GM21367 (cell line): ENCODE measurements around the gene USP17L29.
"Not testable (repeated sequence)": the region's sequence is repeated elsewhere in the genome, so short reads cannot be mapped to it uniquely, and the experiment has no call there.

ENCODE experiments used
- ATAC-seq: cut with Tn5 transposase; IDR thresholded peaks from one replicate; pipeline ENCODE4 v1.9.1; 2021; ENCODE audit not compliant: unreplicated experiment

USP17L29 gene

GRCh38 chr4:9353338-9353737, at the start of gene USP17L29:
USP17L29 (plus strand) TSS chr4:9353638; CDS start chr4:9353638, 0 bp downstream.
- not testable (repeated sequence) for ATAC-seq

GRCh38 chr4:9324191-9324590, 29.2 kb upstream of the USP17L29 start:
- ATAC-seq, result not testable (repeated sequence)

GRCh38 chr4:9324865-9325264, 28.6 kb upstream of the USP17L29 start, which contains the start of gene USP17L24:
USP17L24 (plus strand) TSS chr4:9325165; CDS start chr4:9325165, 0 bp downstream.
- ATAC-seq, result not testable (repeated sequence)

- ATAC-seq, result not testable (repeated sequence)
Measured at GRCh38 chr4:9329611-9330010, 23.8 kb upstream of the USP17L29 start, which contains the start of gene USP17L25. USP17L25 (plus strand) TSS chr4:9329911; CDS start chr4:9329911, 0 bp downstream.

DNA sequence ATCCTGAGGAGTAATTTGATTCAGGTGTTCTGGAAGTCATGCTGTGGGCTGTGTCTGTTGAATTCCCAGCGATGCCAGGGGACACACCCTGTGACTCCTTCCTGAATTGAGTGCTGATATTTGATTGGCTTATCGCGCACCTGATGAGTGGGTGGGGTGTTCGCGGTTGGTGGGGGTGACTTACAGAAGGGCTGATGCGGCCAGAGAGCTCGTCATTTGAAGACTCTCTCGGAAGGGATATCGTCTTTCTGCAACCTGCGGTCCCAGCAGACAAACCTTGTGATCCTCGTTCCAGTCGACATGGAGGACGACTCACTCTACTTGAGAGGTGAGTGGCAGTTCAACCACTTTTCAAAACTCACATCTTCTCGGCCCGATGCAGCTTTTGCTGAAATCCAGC, 19.1 kb upstream of the USP17L29 start, which contains the start of gene USP17L26:
TSS of gene USP17L26 (plus strand) at position 301 of the 400 bp plus-strand sequence. CDS start at position 301, 0 bp downstream.
- ATAC-seq, result not testable (repeated sequence)

DNA sequence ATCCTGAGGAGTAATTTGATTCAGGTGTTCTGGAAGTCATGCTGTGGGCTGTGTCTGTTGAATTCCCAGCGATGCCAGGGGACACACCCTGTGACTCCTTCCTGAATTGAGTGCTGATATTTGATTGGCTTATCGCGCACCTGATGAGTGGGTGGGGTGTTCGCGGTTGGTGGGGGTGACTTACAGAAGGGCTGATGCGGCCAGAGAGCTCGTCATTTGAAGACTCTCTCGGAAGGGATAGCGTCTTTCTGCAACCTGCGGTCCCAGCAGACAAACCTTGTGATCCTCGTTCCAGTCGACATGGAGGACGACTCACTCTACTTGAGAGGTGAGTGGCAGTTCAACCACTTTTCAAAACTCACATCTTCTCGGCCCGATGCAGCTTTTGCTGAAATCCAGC, 14.3 kb upstream of the USP17L29 start, which contains the start of gene USP17L5:
TSS of gene USP17L5 (plus strand) at position 301 of the 400 bp plus-strand sequence. CDS start at position 301, 0 bp downstream.
- ATAC-seq, result not testable (repeated sequence)

- ATAC-seq, result not testable (repeated sequence)
Measured at GRCh38 chr4:9343848-9344247, 9.6 kb upstream of the USP17L29 start, which contains the start of gene USP17L27. USP17L27 (plus strand) TSS chr4:9344148; CDS start chr4:9344148, 0 bp downstream.

GRCh38 chr4:9348593-9348992, 4.8 kb upstream of the USP17L29 start, which contains the start of gene USP17L28:
USP17L28 (plus strand) TSS chr4:9348893; CDS start chr4:9348893, 0 bp downstream.
- not testable (repeated sequence) for ATAC-seq

DNA sequence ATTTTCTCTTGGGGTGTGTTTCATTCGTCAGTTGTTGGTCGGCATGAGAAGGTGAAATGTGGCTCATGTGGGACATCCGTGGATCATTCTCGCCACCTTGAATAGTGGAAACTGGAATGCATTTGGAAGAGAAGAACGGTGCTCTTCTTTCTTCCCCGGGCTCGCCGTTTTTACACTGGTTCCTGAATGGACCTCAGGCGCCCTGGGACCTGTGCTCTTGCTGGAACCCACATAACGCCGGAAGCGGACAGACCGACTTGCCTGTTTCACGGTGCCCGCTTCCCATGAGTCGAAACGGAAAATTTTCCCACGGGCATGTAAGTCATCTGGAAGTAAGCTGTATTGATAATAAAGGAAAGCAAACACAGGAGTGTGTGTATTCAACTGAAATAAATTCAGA, 2.6 kb upstream of the USP17L29 start:
- ATAC-seq, result not testable (repeated sequence)

GRCh38 chr4:9362829-9363228, 9.4 kb downstream of the USP17L29 start, which contains the start of gene USP17L30:
USP17L30 (plus strand) TSS chr4:9363129; CDS start chr4:9363129, 0 bp downstream.
- not testable (repeated sequence) for ATAC-seq

- ATAC-seq, result not testable (repeated sequence)
Measured at GRCh38 chr4:9379881-9380280, 26.4 kb downstream of the USP17L29 start.

- not testable (repeated sequence) for ATAC-seq
Measured at GRCh38 chr4:9381012-9381534, 27.6 kb downstream of the USP17L29 start.

DNA sequence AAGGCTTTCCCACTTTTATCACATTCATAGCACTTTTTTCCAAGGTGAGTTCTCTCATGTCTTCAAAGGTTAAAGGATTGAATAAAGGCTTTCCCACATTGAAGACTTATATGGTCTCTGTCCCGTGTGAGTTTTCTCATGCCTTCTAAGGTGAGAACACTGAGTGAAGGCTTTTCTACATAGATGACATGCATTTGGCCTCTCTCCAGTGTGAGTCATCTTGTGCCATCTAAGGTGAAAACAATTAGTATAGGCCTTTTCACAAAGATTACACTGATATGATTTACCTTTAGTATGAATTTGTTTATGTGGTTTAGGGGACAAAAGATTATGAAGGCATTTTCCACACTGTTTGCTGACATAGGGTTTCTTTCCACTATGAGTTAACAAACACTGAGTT, 30.7 kb downstream of the USP17L29 start:
- no peak for ATAC-seq

GRCh38 chr4:9389001-9389400, 35.6 kb downstream of the USP17L29 start:
- ATAC-seq, result not testable (repeated sequence)
